Measurements from ENCODE around the gene SPZ1.

The SPZ1 gene

DNA sequence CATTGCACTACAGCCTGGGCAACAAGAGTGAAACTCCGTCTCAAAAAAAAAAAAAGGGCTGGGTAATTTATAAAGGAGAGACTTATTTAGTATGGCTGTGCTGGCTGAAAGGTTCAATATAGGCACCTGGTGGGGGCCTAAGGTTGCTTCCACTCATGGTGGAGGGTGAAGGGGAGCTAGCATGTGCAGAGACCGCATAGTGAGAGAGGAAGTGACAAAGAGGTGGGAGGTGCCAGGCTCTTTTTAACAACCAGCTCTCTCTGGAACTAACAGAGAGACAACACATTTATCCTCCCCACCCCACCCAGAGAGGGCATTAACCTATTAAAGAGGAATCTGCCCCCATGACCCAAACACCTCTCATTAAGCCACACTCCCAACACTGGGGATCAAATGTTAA is 35.1 kb upstream of the SPZ1 start:
- Histone ChIP-seq H3K27ac (ENCODE audit: low read length) (no peak overlapping the region), H3K79me2 (ENCODE audit: low read length) (no peaks in the 10 kb centered on the region), H4K20me1 (ENCODE audit: insufficient read depth, low read length) (no peaks in the 10 kb centered on the region), H3K4me3 (ENCODE audit: low read length) (no peak overlapping the region), H2AFZ (ENCODE audit: low read length) (no peak overlapping the region), H3K4me1 (ENCODE audit: low read length) (no peaks in the 10 kb centered on the region), H3K9me3 (replicated peaks; ENCODE audit: insufficient read depth, low read length) (no peaks in the 10 kb centered on the region), H3K9me2 (replicated peaks; ENCODE audit: insufficient read depth, low read length) (no peaks in the 10 kb centered on the region), H3K9ac (ENCODE audit: low read length) (no peak overlapping the region), H3F3A (ENCODE audit: insufficient read depth, low read length) (no peaks in the 10 kb centered on the region), H3K36me3 (replicated peaks; ENCODE audit: insufficient read depth, low read length) (no peaks in the 10 kb centered on the region), H3K4me2 (ENCODE audit: low read depth, low read length) (no peak overlapping the region), H3K27me3 (replicated peaks; ENCODE audit: insufficient read depth, low read length) (no peaks in the 10 kb centered on the region)
- TF ChIP-seq EZH2 (optimal IDR thresholded peaks at IDR 0.05; ENCODE audit: low read depth, low read length) = no peak
- TF ChIP-seq EZH2phosphoT487 (IDR thresholded peaks at IDR 0.05; ENCODE audit: low read length) = no peak
- TF ChIP-seq, protein P1, sequence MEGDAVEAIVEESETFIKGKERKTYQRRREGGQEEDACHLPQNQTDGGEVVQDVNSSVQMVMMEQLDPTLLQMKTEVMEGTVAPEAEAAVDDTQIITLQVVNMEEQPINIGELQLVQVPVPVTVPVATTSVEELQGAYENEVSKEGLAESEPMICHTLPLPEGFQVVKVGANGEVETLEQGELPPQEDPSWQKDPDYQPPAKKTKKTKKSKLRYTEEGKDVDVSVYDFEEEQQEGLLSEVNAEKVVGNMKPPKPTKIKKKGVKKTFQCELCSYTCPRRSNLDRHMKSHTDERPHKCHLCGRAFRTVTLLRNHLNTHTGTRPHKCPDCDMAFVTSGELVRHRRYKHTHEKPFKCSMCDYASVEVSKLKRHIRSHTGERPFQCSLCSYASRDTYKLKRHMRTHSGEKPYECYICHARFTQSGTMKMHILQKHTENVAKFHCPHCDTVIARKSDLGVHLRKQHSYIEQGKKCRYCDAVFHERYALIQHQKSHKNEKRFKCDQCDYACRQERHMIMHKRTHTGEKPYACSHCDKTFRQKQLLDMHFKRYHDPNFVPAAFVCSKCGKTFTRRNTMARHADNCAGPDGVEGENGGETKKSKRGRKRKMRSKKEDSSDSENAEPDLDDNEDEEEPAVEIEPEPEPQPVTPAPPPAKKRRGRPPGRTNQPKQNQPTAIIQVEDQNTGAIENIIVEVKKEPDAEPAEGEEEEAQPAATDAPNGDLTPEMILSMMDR (IDR thresholded peaks at IDR 0.05; ENCODE audit: low read length) = no peak
- no peak for DNase-seq

DNA sequence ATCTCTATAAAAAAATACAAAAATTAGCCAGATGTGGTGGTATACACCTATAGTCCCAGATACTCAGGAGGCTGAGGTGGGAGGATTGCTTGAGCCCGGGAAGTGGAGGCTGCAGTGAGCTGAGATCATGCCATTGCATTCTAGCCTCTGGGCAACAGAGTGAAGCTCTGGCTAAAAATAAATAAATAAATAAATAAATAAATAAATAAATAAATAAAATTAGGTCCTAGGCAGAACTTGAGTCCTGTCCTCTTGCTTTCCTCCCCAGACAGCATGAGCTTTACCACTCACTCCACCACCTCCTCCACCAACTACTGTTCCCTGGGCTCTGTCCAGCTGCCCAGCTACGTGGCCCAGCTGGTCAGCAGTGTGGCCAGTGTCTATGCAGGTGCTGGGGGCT is 31.6 kb upstream of the SPZ1 start:
- Histone ChIP-seq H3K4me3 (ENCODE audit: low read length) (no peak overlapping the region), H3K9me3 (replicated peaks; ENCODE audit: insufficient read depth, low read length) (no peaks in the 10 kb centered on the region), H3F3A (ENCODE audit: insufficient read depth, low read length) (no peaks in the 10 kb centered on the region), H3K36me3 (replicated peaks; ENCODE audit: insufficient read depth, low read length) (no peaks in the 10 kb centered on the region), H3K4me2 (ENCODE audit: low read depth, low read length) (no peak overlapping the region), H3K4me1 (ENCODE audit: low read length) (no peaks in the 10 kb centered on the region), H3K9ac (ENCODE audit: low read length) (no peak overlapping the region), H3K9me2 (replicated peaks; ENCODE audit: insufficient read depth, low read length) (no peaks in the 10 kb centered on the region), H3K27ac (ENCODE audit: low read length) (no peak overlapping the region), H2AFZ (ENCODE audit: low read length) (no peak overlapping the region), H3K79me2 (ENCODE audit: low read length) (no peaks in the 10 kb centered on the region), H4K20me1 (ENCODE audit: insufficient read depth, low read length) (no peaks in the 10 kb centered on the region), H3K27me3 (replicated peaks; ENCODE audit: insufficient read depth, low read length) (no peaks in the 10 kb centered on the region)
- TF ChIP-seq, protein P1 (IDR thresholded peaks at IDR 0.05; ENCODE audit: low read length) = no peak
- TF ChIP-seq EZH2 (optimal IDR thresholded peaks at IDR 0.05; ENCODE audit: low read depth, low read length) (no peak), EZH2phosphoT487 (IDR thresholded peaks at IDR 0.05; ENCODE audit: low read length) (no peak)
- DNase-seq = no peak

DNA sequence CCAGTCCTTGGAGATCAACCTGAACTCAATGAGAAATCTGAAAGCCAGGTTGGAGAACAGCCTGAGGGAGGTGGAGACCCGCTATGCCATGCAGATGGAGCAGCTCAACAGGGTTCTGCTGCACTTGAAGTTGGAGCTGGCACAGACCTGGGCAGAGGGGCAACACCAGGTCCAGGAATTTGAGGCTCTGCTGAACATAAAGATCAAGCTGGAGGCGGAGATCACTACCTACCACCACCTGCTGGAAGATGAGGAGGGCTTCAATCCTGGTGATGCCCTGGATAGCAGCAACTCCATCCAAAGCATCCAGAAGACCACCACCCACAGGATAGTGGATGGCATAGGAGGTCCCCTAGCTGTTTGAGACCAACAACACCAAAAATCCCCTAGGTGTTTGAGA is 30.5 kb upstream of the SPZ1 start:
- Histone ChIP-seq H3K27ac (ENCODE audit: low read length) (no peak overlapping the region), H3F3A (ENCODE audit: insufficient read depth, low read length) (no peaks in the 10 kb centered on the region)

More for the DNA sequence above, 30.5 kb upstream of the SPZ1 start:
- Histone ChIP-seq H4K20me1 (ENCODE audit: insufficient read depth, low read length) (no peaks in the 10 kb centered on the region), H3K4me3 (ENCODE audit: low read length) (no peak overlapping the region), H3K4me1 (ENCODE audit: low read length) (no peaks in the 10 kb centered on the region), H3K27me3 (replicated peaks; ENCODE audit: insufficient read depth, low read length) (no peaks in the 10 kb centered on the region), H3K9me3 (replicated peaks; ENCODE audit: insufficient read depth, low read length) (no peaks in the 10 kb centered on the region), H3K36me3 (replicated peaks; ENCODE audit: insufficient read depth, low read length) (no peaks in the 10 kb centered on the region), H3K79me2 (ENCODE audit: low read length) (no peaks in the 10 kb centered on the region), H2AFZ (ENCODE audit: low read length) (no peak overlapping the region), H3K9me2 (replicated peaks; ENCODE audit: insufficient read depth, low read length) (no peaks in the 10 kb centered on the region), H3K9ac (ENCODE audit: low read length) (no peak overlapping the region), H3K4me2 (ENCODE audit: low read depth, low read length) (no peak overlapping the region)
- DNase-seq = no peak
- TF ChIP-seq EZH2phosphoT487 (IDR thresholded peaks at IDR 0.05; ENCODE audit: low read length) (no peak), EZH2 (optimal IDR thresholded peaks at IDR 0.05; ENCODE audit: low read depth, low read length) (no peak)
- TF ChIP-seq, protein P1 (IDR thresholded peaks at IDR 0.05; ENCODE audit: low read length) = no peak

Measured in MM.1S (cell line).